ENCODE measurements around the gene UTY. TPM values are rescaled to one million over a fixed set of nuclear protein-coding genes. Genes with fewer than 3 reads are reported as not detected.

Gene UTY
- total RNA-seq, 5 donors from 2014 or later (not counting 1 experiment from before 2014, with no cell fraction given), result 0.06 to 104 (median 57.4) TPM; not detected in 1

GRCh38 chrY:13351443-13351842, 128.4 kb downstream of the UTY start:
- no peaks in the 10 kb centered on the region for H3K4me1 ChIP-seq (ENCODE audit: control insufficient read depth in 1 of 2, extremely low read depth in 1 of 2, insufficient read depth in 2 of 2, low read length in 2 of 2)
- no peak overlapping the region for H3K27ac ChIP-seq (ENCODE audit: low read length)
- ChIA-PET POLR2A (no interaction called here), CTCF (no interaction called here)
- H3K4me1 Mint-ChIP-seq, result peaks cover 0 to 14% (median 0%) of the 10 kb centered on the region in 3 donors
- no peaks in the 10 kb centered on the region for H3K9me3 ChIP-seq
- H3K4me3 Mint-ChIP-seq, result no peak overlapping the region
- no peak overlapping the region for H3K27ac Mint-ChIP-seq
- no peak overlapping the region for H3K4me3 ChIP-seq (ENCODE audit: control insufficient read depth in 1 of 2, extremely low read depth in 1 of 2, low read length in 1 of 2)
- H3K27me3 ChIP-seq (replicated peaks in 1 of 2; ENCODE audit: control insufficient read depth in 2 of 2, extremely low read depth in 1 of 2, insufficient read depth in 2 of 2, low read length in 1 of 2), result no peaks in the 10 kb centered on the region
- H3K27me3 Mint-ChIP-seq, result no peaks in the 10 kb centered on the region
- WGBS (ENCODE audit: insufficient coverage), result no CpG with 5 or more reads among the region's 4 CpGs
- DNase-seq (no peak), ATAC-seq (replicated peaks in 1 of 4) (no peak)
- H3K36me3 ChIP-seq (ENCODE audit: control insufficient read depth in 2 of 2, extremely low read depth in 1 of 2, insufficient read depth in 1 of 2, low read length in 1 of 2), result peaks cover 0 to 50% of the 10 kb centered on the region in 2 donors
- H3K9me3 Mint-ChIP-seq, result no peaks in the 10 kb centered on the region
- H3K36me3 Mint-ChIP-seq, result peaks cover 30% of the 10 kb centered on the region

DNA sequence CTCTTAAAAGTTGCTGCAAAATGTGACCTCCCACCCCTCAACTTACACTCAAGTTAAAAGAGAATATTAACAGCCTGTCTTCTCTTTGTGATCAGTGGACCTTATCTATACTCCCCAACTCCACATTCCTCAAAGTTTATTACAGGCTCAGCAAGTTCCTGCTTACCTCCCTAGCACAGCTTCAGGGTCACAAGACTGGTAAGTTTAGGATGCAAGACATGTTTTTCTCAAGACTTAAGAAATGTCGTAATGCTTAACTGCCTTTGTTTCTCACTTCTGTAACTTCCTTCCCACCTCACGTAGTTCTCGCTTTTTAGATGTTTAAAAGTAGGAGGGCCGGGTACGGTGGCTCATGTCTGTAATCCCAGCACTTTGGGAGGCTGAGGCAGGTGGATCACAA, 132.7 kb downstream of the UTY start:
- H3K4me3 ChIP-seq (ENCODE audit: control insufficient read depth in 1 of 2, extremely low read depth in 1 of 2, low read length in 1 of 2), result no peak overlapping the region
- H3K9me3 ChIP-seq, result no peaks in the 10 kb centered on the region
- POLR2A ChIA-PET, result no interaction called here
- no CpG with 5 or more reads among the region's 5 CpGs for WGBS (ENCODE audit: insufficient coverage)
- no peaks in the 10 kb centered on the region for H3K27me3 Mint-ChIP-seq
- DNase-seq, result no peak
- no peaks in the 10 kb centered on the region for H3K4me1 ChIP-seq (ENCODE audit: control insufficient read depth in 1 of 2, extremely low read depth in 1 of 2, insufficient read depth in 2 of 2, low read length in 2 of 2)
- no peaks in the 10 kb centered on the region for H3K27me3 ChIP-seq (replicated peaks in 1 of 2; ENCODE audit: control insufficient read depth in 2 of 2, extremely low read depth in 1 of 2, insufficient read depth in 2 of 2, low read length in 1 of 2)
- H3K27ac Mint-ChIP-seq, result no peak overlapping the region
- peaks cover 19% of the 10 kb centered on the region for H3K36me3 Mint-ChIP-seq
- peaks cover 0 to 23% (median 0%) of the 10 kb centered on the region in 3 donors for H3K4me1 Mint-ChIP-seq
- peaks cover 0 to 31% of the 10 kb centered on the region in 2 donors for H3K36me3 ChIP-seq (ENCODE audit: control insufficient read depth in 2 of 2, extremely low read depth in 1 of 2, insufficient read depth in 1 of 2, low read length in 1 of 2)
- no peak overlapping the region for H3K4me3 Mint-ChIP-seq
- no peaks in the 10 kb centered on the region for H3K9me3 Mint-ChIP-seq
- CTCF ChIA-PET, result interaction anchor here in 1 of 2 donors (0.6 kb wide), 1 partner anchor 53 kb away, joined by 3 read pairs; no protein-coding TSS in a partner anchor
- no peak overlapping the region for H3K27ac ChIP-seq (ENCODE audit: low read length)
- no peak for ATAC-seq (replicated peaks in 1 of 4)

GRCh38 chrY:13345549-13345948, 134.3 kb downstream of the UTY start:
- H3K27ac Mint-ChIP-seq, result no peak overlapping the region
- no peaks in the 10 kb centered on the region for H3K9me3 ChIP-seq
- H3K4me3 ChIP-seq (ENCODE audit: control insufficient read depth in 1 of 2, extremely low read depth in 1 of 2, low read length in 1 of 2), result no peak overlapping the region
- H3K27ac ChIP-seq (ENCODE audit: low read length), result no peak overlapping the region
- DNase-seq (no peak), ATAC-seq (replicated peaks in 1 of 4) (no peak)
- H3K36me3 Mint-ChIP-seq, result peaks cover 17% of the 10 kb centered on the region
- no peak overlapping the region for H3K4me3 Mint-ChIP-seq
- H3K4me1 Mint-ChIP-seq, result peaks cover 0 to 17% (median 0%) of the 10 kb centered on the region in 3 donors
- H3K4me1 ChIP-seq (ENCODE audit: control insufficient read depth in 1 of 2, extremely low read depth in 1 of 2, insufficient read depth in 2 of 2, low read length in 2 of 2), result no peaks in the 10 kb centered on the region
- peaks cover 0 to 29% of the 10 kb centered on the region in 2 donors for H3K36me3 ChIP-seq (ENCODE audit: control insufficient read depth in 2 of 2, extremely low read depth in 1 of 2, insufficient read depth in 1 of 2, low read length in 1 of 2)
- no CpG with 5 or more reads among the region's 3 CpGs for WGBS (ENCODE audit: insufficient coverage)
- no peaks in the 10 kb centered on the region for H3K27me3 ChIP-seq (replicated peaks in 1 of 2; ENCODE audit: control insufficient read depth in 2 of 2, extremely low read depth in 1 of 2, insufficient read depth in 2 of 2, low read length in 1 of 2)
- ChIA-PET CTCF (interaction anchor here in 1 of 2 donors (0.6 kb wide), 1 partner anchor 77 kb away, joined by 3 read pairs; no protein-coding TSS in a partner anchor), POLR2A (no interaction called here)
- H3K27me3 Mint-ChIP-seq, result no peaks in the 10 kb centered on the region
- no peaks in the 10 kb centered on the region for H3K9me3 Mint-ChIP-seq

DNA sequence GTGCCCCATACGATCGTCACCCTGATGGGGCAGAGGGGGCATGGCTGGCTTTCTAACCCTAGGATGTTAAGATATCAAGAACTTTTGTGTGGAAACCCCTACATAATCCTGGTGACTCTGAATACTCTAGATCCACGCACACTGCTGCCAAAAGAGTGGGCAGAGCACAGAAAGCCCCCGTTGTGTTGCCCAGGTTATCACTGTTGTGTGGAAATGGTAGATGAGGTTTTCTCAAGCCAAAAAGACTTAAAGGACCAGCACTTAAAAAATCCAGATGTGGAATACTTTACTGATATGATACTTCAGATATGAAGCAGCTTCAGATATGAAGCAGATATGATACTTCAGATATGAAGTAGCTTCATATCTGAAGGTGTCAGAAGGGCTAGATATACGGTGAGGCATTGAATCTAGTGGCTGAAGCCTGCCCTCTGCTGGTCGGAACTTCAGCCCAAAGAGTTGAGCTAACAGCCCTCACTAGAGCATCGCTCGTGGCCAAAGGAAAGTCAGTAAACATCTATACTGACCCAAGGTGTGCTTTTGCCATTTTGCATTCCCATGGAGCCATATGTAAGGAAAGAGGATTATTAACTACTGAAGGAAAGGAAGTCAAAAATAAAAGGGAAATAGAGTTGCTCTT, 136.4 kb downstream of the UTY start:
- WGBS (ENCODE audit: insufficient coverage), result 20% methylated on average over 1 of the region's 8 CpGs
- ATAC-seq (replicated peaks in 1 of 4) (peak in 2 of 4 experiments; percentile 48 to 62), DNase-seq (peak in 17 of 35 experiments; percentile 2 to 58 (median 14))
- ChIA-PET POLR2A (interaction anchor here in 1 of 2 donors (0.5 kb wide), 1 partner anchor 55 kb away, joined by 3 read pairs; no protein-coding TSS in a partner anchor), CTCF (interaction anchor here in 1 of 2 donors (0.7 to 1.8 kb wide), 10 partner anchors 9 to 569 kb away, joined by 3 to 10 read pairs (median 5); no protein-coding TSS in a partner anchor)
- H3K9me3 Mint-ChIP-seq, result no peaks in the 10 kb centered on the region
- peaks cover 23% of the 10 kb centered on the region for H3K36me3 Mint-ChIP-seq
- no peak overlapping the region for H3K27ac Mint-ChIP-seq
- H3K27me3 ChIP-seq (replicated peaks in 1 of 2; ENCODE audit: control insufficient read depth in 2 of 2, extremely low read depth in 1 of 2, insufficient read depth in 2 of 2, low read length in 1 of 2), result no peaks in the 10 kb centered on the region
- no peaks in the 10 kb centered on the region for H3K9me3 ChIP-seq
- no peak overlapping the region for H3K4me3 ChIP-seq (ENCODE audit: control insufficient read depth in 1 of 2, extremely low read depth in 1 of 2, low read length in 1 of 2)
- peaks cover 0 to 11% (median 0%) of the 10 kb centered on the region in 3 donors for H3K4me1 Mint-ChIP-seq
- H3K36me3 ChIP-seq (ENCODE audit: control insufficient read depth in 2 of 2, extremely low read depth in 1 of 2, insufficient read depth in 1 of 2, low read length in 1 of 2), result peaks cover 0 to 43% of the 10 kb centered on the region in 2 donors
- H3K4me1 ChIP-seq (ENCODE audit: control insufficient read depth in 1 of 2, extremely low read depth in 1 of 2, insufficient read depth in 2 of 2, low read length in 2 of 2), result no peaks in the 10 kb centered on the region
- H3K4me3 Mint-ChIP-seq, result no peak overlapping the region
- no peaks in the 10 kb centered on the region for H3K27me3 Mint-ChIP-seq
- no peak overlapping the region for H3K27ac ChIP-seq (ENCODE audit: low read length)

GRCh38 chrY:13339939-13340338, 139.9 kb downstream of the UTY start:
- Mint-ChIP-seq H3K27ac (no peak overlapping the region), H3K36me3 (peaks cover 33% of the 10 kb centered on the region), H3K9me3 (no peaks in the 10 kb centered on the region), H3K27me3 (no peaks in the 10 kb centered on the region), H3K4me3 (no peak overlapping the region), H3K4me1 (peaks cover 0 to 13% (median 0%) of the 10 kb centered on the region in 3 donors)
- CTCF ChIA-PET, result no interaction called here
- no peak overlapping the region for H3K4me3 ChIP-seq (ENCODE audit: control insufficient read depth in 1 of 2, extremely low read depth in 1 of 2, low read length in 1 of 2)
- H3K36me3 ChIP-seq (ENCODE audit: control insufficient read depth in 2 of 2, extremely low read depth in 1 of 2, insufficient read depth in 1 of 2, low read length in 1 of 2), result peaks cover 0 to 47% of the 10 kb centered on the region in 2 donors
- H3K4me1 ChIP-seq (ENCODE audit: control insufficient read depth in 1 of 2, extremely low read depth in 1 of 2, insufficient read depth in 2 of 2, low read length in 2 of 2), result no peaks in the 10 kb centered on the region
- POLR2A ChIA-PET, result no interaction called here
- H3K27ac ChIP-seq (ENCODE audit: low read length), result no peak overlapping the region
- WGBS (ENCODE audit: insufficient coverage), result 90% methylated on average over 3 of the region's 5 CpGs
- H3K9me3 ChIP-seq, result no peaks in the 10 kb centered on the region
- no peaks in the 10 kb centered on the region for H3K27me3 ChIP-seq (replicated peaks in 1 of 2; ENCODE audit: control insufficient read depth in 2 of 2, extremely low read depth in 1 of 2, insufficient read depth in 2 of 2, low read length in 1 of 2)
- DNase-seq, result no peak
- ATAC-seq (replicated peaks in 1 of 4), result no peak

DNA sequence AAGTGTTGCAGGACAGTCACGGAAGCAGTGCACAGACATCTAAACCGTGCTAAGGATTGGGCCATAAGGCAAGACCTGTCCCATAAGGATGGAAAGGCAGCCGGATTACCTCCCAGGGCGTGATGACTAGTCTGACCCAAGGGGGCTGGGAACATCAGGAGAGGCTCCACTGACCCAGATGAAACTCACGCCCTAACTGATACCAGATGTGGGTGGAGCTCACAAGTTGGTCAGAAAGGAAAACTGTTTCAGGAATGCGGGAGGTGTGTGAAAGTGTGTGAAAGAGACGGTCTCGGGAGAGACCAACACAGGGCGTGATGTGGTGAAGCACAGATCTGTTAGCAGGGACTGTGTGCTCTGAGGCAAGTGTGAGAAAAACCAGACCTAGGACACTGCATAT, 140.5 kb downstream of the UTY start:
- Mint-ChIP-seq H3K27ac (no peak overlapping the region), H3K9me3 (no peaks in the 10 kb centered on the region), H3K4me3 (no peak overlapping the region), H3K36me3 (peaks cover 39% of the 10 kb centered on the region), H3K27me3 (no peaks in the 10 kb centered on the region), H3K4me1 (peaks cover 0 to 13% (median 0%) of the 10 kb centered on the region in 3 donors)
- CTCF ChIA-PET, result no interaction called here
- DNase-seq (no peak), ATAC-seq (replicated peaks in 1 of 4) (no peak)
- H3K27me3 ChIP-seq (replicated peaks in 1 of 2; ENCODE audit: control insufficient read depth in 2 of 2, extremely low read depth in 1 of 2, insufficient read depth in 2 of 2, low read length in 1 of 2), result no peaks in the 10 kb centered on the region
- WGBS (ENCODE audit: insufficient coverage), result 100% methylated on average over 2 of the region's 9 CpGs
- H3K4me1 ChIP-seq (ENCODE audit: control insufficient read depth in 1 of 2, extremely low read depth in 1 of 2, insufficient read depth in 2 of 2, low read length in 2 of 2), result no peaks in the 10 kb centered on the region
- POLR2A ChIA-PET, result no interaction called here
- H3K36me3 ChIP-seq (ENCODE audit: control insufficient read depth in 2 of 2, extremely low read depth in 1 of 2, insufficient read depth in 1 of 2, low read length in 1 of 2), result peaks cover 0 to 50% of the 10 kb centered on the region in 2 donors
- H3K9me3 ChIP-seq, result no peaks in the 10 kb centered on the region
- no peak overlapping the region for H3K4me3 ChIP-seq (ENCODE audit: control insufficient read depth in 1 of 2, extremely low read depth in 1 of 2, low read length in 1 of 2)
- H3K27ac ChIP-seq (ENCODE audit: low read length), result no peak overlapping the region

Measured in T-cell (primary cell).